Measurements from ENCODE around the gene SRRM1. TPM values are rescaled to one million over a fixed set of nuclear protein-coding genes. Genes with fewer than 3 reads are reported as not detected.

The SRRM1 gene
- total and polyA plus RNA-seq, 9 of the 15 experiments (the other 6 are each of a cell fraction or from before 2014, with no cell fraction given) = 54.5 to 268 (median 115) TPM

GRCh38 chr1:24642481-24643362 lies at the start of gene SRRM1 (continued):
- TF ChIP-seq STAT6 (CRISPR knock-in tag; IDR thresholded peaks at IDR 0.05) (peak; percentile 61; the same call in 1 of the 2 replicates), XRCC4 (IDR thresholded peaks at IDR 0.05; ENCODE audit: extremely low read depth, insufficient read depth, insufficient read length) (no peak), MITF (IDR thresholded peaks at IDR 0.05) (peak; percentile 100), THRA (IDR thresholded peaks at IDR 0.05) (no peak), ZNF445 (CRISPR knock-in tag; IDR thresholded peaks at IDR 0.05; ENCODE audit: low read depth) (no peak), ZZZ3 (IDR thresholded peaks at IDR 0.05) (no peak), KDM1A (IDR thresholded peaks at IDR 0.05) (no peak), ZNF408 (CRISPR knock-in tag; IDR thresholded peaks at IDR 0.05; ENCODE audit: low read depth) (no peak), GTF2B (IDR thresholded peaks at IDR 0.05; ENCODE audit: extremely low read depth, insufficient read length) (no peak), ZNF407 (IDR thresholded peaks at IDR 0.05; ENCODE audit: low read depth) (peak; percentile 99)
